PFSK-1 (cell line): Measurements from ENCODE around the gene PAXX.

Experiments used
- FOXP2 ChIP-seq: optimal IDR thresholded peaks from 2 replicates; pipeline ENCODE3; 2011; ENCODE audit warnings: borderline replicate concordance, control low read depth, inconsistent platforms; ENCODE audit not compliant: insufficient read depth; ENCODE audit errors: extremely low read length, extremely low read depth
- POLR2AphosphoS5 ChIP-seq: IDR thresholded peaks from 2 replicates; pipeline ENCODE4 v1.6.1; 2012; ENCODE audit warnings: low read depth, mild to moderate bottlenecking, control low read depth, low read length, moderate library complexity
- REST ChIP-seq, 2 experiments: IDR thresholded peaks; 2 replicates each; pipeline versions ENCODE4 v1.6.1 to v1.8.0; 2011 to 2012; ENCODE audit warnings: low read depth in 2 of 2, low read length in 2 of 2, control low read depth in 1 of 2, inconsistent platforms in 1 of 2, mild to moderate bottlenecking in 1 of 2, moderate library complexity in 1 of 2; ENCODE audit not compliant: insufficient read depth in 1 of 2
- SIN3A ChIP-seq: IDR thresholded peaks from 2 replicates; pipeline ENCODE4 v1.6.1; 2012; ENCODE audit warnings: mild to moderate bottlenecking, low read length, moderate library complexity, borderline replicate concordance; ENCODE audit not compliant: insufficient read depth
- TAF1 ChIP-seq: IDR thresholded peaks from 2 replicates; pipeline ENCODE4 v1.6.1; 2012; ENCODE audit warnings: low read length, control low read depth, borderline replicate concordance; ENCODE audit not compliant: insufficient read depth

The PAXX gene

DNA sequence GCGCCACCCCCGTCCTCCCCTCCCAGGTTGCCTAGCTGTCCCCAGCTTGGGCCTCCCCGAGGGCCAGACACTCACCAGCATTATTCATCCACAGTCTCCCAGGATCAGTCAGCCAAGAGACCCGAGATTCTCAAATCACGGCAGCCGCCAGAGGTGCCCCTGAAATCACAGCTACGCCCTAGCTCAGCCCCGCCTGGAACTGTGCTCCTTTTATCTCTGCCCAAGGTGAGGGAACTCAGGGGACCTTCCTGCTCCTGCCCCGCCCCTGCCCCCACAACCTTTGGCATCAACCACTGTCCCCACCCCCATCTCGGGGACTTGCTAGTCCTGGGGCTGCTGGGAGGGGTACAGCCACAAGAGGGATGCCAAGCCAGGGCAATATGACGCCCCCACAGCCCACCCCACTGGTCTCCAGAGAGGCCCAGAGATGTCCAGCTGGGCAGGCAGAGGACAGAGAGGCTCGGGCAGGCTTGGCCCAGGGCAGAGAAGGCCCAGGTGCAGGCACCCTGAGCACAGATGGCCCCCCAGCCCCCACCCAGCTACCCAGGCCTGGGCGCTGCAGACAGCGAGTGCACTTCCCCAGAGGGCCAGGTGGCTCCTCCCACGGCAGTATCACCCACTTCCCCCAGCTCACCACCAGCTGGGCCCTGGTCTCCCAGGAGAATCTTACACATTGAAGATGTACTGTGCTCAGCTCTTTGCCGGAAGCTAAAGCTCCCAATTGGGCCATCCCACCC is 39.9 kb downstream of the PAXX start, which contains the start of gene FUT7:
Gene FUT7, minus strand, starts transcription at position 185 of the 737 bp plus-strand sequence. Its CDS starts 97 bp downstream, at position 88.
- TF ChIP-seq TAF1, result no peak
- no peak for TF ChIP-seq REST (IDR thresholded peaks at IDR 0.05; ENCODE audit: insufficient read depth in 1 of 2, low read depth in 2 of 2, low read length in 2 of 2)
- TF ChIP-seq POLR2AphosphoS5, result no peak
- TF ChIP-seq FOXP2, result no peak
- no peak for TF ChIP-seq SIN3A

- no peak for TF ChIP-seq TAF1
- no peak for TF ChIP-seq FOXP2
- TF ChIP-seq POLR2AphosphoS5, result no peak
- no peak for TF ChIP-seq REST (IDR thresholded peaks at IDR 0.05; ENCODE audit: insufficient read depth in 1 of 2, low read depth in 2 of 2, low read length in 2 of 2)
- no peak for TF ChIP-seq SIN3A
These were observed 40.6 kb downstream of the PAXX start for GRCh38 chr9:137032858-137033257.

- TF ChIP-seq SIN3A, result no peak
- TF ChIP-seq REST (IDR thresholded peaks at IDR 0.05; ENCODE audit: insufficient read depth in 1 of 2, low read depth in 2 of 2, low read length in 2 of 2), result no peak
- TF ChIP-seq FOXP2, result no peak
- no peak for TF ChIP-seq TAF1
- no peak for TF ChIP-seq POLR2AphosphoS5
These were observed 42.0 kb downstream of the PAXX start for GRCh38 chr9:137034039-137034708.

DNA sequence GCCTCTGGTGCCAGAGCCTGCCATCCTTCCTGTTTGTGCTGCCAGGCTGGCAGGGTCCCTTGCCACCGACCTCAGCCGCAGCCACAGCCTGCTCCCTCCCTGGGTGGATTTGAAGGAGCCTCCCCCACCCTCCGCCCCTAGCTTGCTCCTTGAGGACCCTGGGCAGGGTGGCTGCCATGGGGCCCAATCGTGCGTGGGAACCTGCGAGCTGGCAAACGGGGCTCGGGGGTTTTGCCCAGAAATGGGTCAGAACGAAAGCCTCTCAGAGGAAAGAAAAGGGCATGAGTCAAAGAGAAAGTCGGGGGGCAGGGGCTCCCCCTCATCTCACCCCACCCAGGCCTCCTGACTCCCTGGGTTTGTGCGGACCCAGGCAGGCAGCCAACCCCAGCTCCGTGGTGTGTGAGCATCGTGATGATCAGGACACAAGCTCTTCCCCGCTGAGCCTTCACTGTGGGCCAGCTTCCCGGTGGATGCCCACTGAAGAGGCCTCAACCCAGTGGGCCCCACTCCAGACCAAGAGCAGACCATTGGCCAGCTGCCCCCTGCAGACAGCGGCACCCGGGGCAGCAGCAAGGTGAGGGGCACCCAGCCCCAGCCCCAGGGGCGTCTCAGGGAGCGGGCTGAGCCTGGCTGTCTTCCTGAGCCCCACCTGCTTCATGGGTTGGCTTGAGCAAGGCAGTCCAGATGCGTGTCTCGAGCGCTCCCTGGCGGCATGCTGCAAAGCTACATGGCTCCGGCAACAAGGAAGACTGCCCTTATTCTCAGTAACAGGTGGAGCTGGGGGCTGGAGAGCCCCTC is 42.7 kb downstream of the PAXX start:
- no peak for TF ChIP-seq TAF1
- no peak for TF ChIP-seq FOXP2
- TF ChIP-seq REST (IDR thresholded peaks at IDR 0.05; ENCODE audit: insufficient read depth in 1 of 2, low read depth in 2 of 2, low read length in 2 of 2), result no peak
